A549 (cell line): Measurements from ENCODE around the gene KIZ.

Experiments
- BCL3 ChIP-seq: fragments of >200 bp; sonication (Bioruptor Twin); formaldehyde crosslinking; IDR thresholded peaks from 3 replicates; pipeline ENCODE4 v1.6.1; 2016
- CBX8 ChIP-seq: fragments of 200-600 bp; sonication (generic); IDR thresholded peaks from 2 replicates; pipeline ENCODE4 v1.6.1; 2016
- CTCF ChIP-seq: fragments of >200 bp; sonication (Bioruptor Twin); formaldehyde crosslinking; IDR thresholded peaks from 3 replicates; pipeline ENCODE4 v1.5.1; 2016
- EP300 ChIP-seq, 2 experiments: fragments of >200 bp; sonication (Bioruptor Twin); formaldehyde crosslinking; IDR thresholded peaks; 2 replicates in 1 of 2; 3 replicates in 1 of 2; pipeline ENCODE4 v1.6.1; 2016 to 2017
- JUN ChIP-seq, 2 experiments: fragments of >200 bp; sonication (Bioruptor Twin); formaldehyde crosslinking; IDR thresholded peaks; 2 replicates in 1 of 2; 3 replicates in 1 of 2; pipeline ENCODE4 v1.6.1; 2016 to 2017
- PHF8 ChIP-seq: fragments of 200-600 bp; sonication (generic); IDR thresholded peaks from 2 replicates; pipeline ENCODE4 v1.6.1; 2016; ENCODE audit warnings: low read depth, mild to moderate bottlenecking, antibody characterized with exemption, moderate library complexity, borderline replicate concordance
- POLR2A ChIP-seq: IDR thresholded peaks from 2 replicates; pipeline ENCODE4 v1.6.1; 2012; ENCODE audit warnings: mild to moderate bottlenecking, low read length
- RNF2 ChIP-seq: fragments of 200-600 bp; sonication (generic); IDR thresholded peaks from 2 replicates; pipeline ENCODE4 v1.6.1; 2016; ENCODE audit warnings: low read depth, mild to moderate bottlenecking, antibody characterized with exemption, moderate library complexity, borderline replicate concordance
- SMC3 ChIP-seq: fragments of >200 bp; sonication (Bioruptor Twin); formaldehyde crosslinking; IDR thresholded peaks from 3 replicates; pipeline ENCODE4 v1.6.1; 2018; ENCODE audit warnings: inconsistent platforms
- USF2 ChIP-seq: fragments of 450-650 bp; IDR thresholded peaks from 2 replicates; pipeline ENCODE4 v1.6.1; 2014; ENCODE audit warnings: antibody characterized with exemption

GRCh38 chr20:21090111-21090618, 35.7 kb upstream of the KIZ start:
- TF ChIP-seq PHF8, result no peak
- no peak for TF ChIP-seq BCL3
- no peak for TF ChIP-seq CTCF
- no peak for TF ChIP-seq EP300 (IDR thresholded peaks at IDR 0.05)
- no peak for TF ChIP-seq JUN (IDR thresholded peaks at IDR 0.05)
- TF ChIP-seq USF2, result no peak
- no peak for TF ChIP-seq RNF2
- TF ChIP-seq POLR2A, result no peak
- TF ChIP-seq SMC3, result no peak
- no peak for TF ChIP-seq CBX8
